Measurements from ENCODE around the gene MAF. TPM values are rescaled to one million over a fixed set of nuclear protein-coding genes. Genes with fewer than 3 reads are reported as not detected.

The MAF gene
- total RNA-seq, 1 experiment from 2014 or later: 6.6 TPM

DNA sequence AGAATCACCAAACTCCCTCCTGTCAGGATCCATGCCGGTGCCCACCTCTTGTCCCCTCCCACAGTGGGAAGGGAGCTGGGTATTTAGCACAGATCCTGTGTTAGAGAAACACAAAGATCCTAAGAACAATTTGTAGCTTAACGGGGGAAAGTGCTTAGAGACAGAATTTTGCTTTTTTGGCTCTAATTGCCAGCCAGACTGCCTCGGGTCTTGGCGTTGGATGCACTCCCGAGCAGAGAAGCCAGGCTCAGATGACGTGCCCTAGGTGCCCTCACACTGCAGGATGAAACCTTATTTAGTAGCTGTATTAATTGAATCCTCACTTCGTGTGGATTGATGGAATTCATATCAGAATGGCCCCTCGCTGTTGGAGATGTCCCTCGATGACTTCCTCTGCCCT, 22.5 kb upstream of the MAF start (continued):
- TF ChIP-seq, protein P1, sequence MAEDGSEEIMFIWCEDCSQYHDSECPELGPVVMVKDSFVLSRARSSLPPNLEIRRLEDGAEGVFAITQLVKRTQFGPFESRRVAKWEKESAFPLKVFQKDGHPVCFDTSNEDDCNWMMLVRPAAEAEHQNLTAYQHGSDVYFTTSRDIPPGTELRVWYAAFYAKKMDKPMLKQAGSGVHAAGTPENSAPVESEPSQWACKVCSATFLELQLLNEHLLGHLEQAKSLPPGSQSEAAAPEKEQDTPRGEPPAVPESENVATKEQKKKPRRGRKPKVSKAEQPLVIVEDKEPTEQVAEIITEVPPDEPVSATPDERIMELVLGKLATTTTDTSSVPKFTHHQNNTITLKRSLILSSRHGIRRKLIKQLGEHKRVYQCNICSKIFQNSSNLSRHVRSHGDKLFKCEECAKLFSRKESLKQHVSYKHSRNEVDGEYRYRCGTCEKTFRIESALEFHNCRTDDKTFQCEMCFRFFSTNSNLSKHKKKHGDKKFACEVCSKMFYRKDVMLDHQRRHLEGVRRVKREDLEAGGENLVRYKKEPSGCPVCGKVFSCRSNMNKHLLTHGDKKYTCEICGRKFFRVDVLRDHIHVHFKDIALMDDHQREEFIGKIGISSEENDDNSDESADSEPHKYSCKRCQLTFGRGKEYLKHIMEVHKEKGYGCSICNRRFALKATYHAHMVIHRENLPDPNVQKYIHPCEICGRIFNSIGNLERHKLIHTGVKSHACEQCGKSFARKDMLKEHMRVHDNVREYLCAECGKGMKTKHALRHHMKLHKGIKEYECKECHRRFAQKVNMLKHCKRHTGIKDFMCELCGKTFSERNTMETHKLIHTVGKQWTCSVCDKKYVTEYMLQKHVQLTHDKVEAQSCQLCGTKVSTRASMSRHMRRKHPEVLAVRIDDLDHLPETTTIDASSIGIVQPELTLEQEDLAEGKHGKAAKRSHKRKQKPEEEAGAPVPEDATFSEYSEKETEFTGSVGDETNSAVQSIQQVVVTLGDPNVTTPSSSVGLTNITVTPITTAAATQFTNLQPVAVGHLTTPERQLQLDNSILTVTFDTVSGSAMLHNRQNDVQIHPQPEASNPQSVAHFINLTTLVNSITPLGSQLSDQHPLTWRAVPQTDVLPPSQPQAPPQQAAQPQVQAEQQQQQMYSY (CRISPR knock-in tag; IDR thresholded peaks at IDR 0.05): no peak
- no peak for TF ChIP-seq ELF4 (CRISPR knock-in tag; IDR thresholded peaks at IDR 0.05; ENCODE audit: low read depth)
- TF ChIP-seq, protein P2, sequence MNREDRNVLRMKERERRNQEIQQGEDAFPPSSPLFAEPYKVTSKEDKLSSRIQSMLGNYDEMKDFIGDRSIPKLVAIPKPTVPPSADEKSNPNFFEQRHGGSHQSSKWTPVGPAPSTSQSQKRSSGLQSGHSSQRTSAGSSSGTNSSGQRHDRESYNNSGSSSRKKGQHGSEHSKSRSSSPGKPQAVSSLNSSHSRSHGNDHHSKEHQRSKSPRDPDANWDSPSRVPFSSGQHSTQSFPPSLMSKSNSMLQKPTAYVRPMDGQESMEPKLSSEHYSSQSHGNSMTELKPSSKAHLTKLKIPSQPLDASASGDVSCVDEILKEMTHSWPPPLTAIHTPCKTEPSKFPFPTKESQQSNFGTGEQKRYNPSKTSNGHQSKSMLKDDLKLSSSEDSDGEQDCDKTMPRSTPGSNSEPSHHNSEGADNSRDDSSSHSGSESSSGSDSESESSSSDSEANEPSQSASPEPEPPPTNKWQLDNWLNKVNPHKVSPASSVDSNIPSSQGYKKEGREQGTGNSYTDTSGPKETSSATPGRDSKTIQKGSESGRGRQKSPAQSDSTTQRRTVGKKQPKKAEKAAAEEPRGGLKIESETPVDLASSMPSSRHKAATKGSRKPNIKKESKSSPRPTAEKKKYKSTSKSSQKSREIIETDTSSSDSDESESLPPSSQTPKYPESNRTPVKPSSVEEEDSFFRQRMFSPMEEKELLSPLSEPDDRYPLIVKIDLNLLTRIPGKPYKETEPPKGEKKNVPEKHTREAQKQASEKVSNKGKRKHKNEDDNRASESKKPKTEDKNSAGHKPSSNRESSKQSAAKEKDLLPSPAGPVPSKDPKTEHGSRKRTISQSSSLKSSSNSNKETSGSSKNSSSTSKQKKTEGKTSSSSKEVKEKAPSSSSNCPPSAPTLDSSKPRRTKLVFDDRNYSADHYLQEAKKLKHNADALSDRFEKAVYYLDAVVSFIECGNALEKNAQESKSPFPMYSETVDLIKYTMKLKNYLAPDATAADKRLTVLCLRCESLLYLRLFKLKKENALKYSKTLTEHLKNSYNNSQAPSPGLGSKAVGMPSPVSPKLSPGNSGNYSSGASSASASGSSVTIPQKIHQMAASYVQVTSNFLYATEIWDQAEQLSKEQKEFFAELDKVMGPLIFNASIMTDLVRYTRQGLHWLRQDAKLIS (CRISPR knock-in tag; IDR thresholded peaks at IDR 0.05; ENCODE audit: borderline replicate concordance): no peak
- no peak for TF ChIP-seq FOXK1 (CRISPR knock-in tag; IDR thresholded peaks at IDR 0.05)
- TF ChIP-seq RORB (CRISPR knock-in tag; IDR thresholded peaks at IDR 0.05): no peak
- no peak for TF ChIP-seq ZNF232 (CRISPR knock-in tag; IDR thresholded peaks at IDR 0.05)
- no peak for TF ChIP-seq ZNF121 (CRISPR knock-in tag; IDR thresholded peaks at IDR 0.05)

DNA sequence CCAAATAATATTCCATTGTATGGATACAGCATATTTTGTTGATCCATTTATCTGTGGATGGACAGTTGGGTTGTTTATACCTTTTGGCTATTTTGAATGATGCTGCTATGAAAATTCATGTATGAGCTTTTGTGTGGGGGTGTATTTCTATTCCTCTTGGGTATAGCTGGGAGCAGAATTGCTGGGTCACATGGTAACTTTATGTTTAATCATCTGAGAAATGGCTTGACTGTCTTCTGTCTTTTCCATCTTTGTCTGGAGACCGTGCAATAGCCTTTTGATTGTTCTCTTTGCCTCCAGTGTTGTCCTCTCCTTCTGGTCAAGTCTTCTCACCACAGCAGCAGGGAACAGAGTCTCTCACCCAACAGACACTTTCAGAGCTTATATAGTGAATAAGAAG, 20.5 kb upstream of the MAF start:
- Mint-ChIP-seq H3K4me1 (no peaks in the 10 kb centered on the region), H3K4me3 (no peak overlapping the region), H3K27ac (no peak overlapping the region), H3K9me3 (no peaks in the 10 kb centered on the region), H3K27me3 (ENCODE audit: low read depth) (no peaks in the 10 kb centered on the region), H3K36me3 (no peaks in the 10 kb centered on the region)
- ChIA-PET POLR2A (no interaction called here), CTCF (no interaction called here)
- ATAC-seq (no peak), DNase-seq (ENCODE audit: low spot score) (no peak)
- TF ChIP-seq NFATC4 (CRISPR knock-in tag; IDR thresholded peaks at IDR 0.05) (no peak), RORB (CRISPR knock-in tag; IDR thresholded peaks at IDR 0.05) (no peak), CREM (CRISPR knock-in tag; IDR thresholded peaks at IDR 0.05) (no peak), IRF2 (CRISPR knock-in tag; IDR thresholded peaks at IDR 0.05; ENCODE audit: borderline replicate concordance, low read depth) (no peak), RELA (CRISPR knock-in tag; IDR thresholded peaks at IDR 0.05; ENCODE audit: borderline replicate concordance) (no peak)
- TF ChIP-seq, protein P3, sequence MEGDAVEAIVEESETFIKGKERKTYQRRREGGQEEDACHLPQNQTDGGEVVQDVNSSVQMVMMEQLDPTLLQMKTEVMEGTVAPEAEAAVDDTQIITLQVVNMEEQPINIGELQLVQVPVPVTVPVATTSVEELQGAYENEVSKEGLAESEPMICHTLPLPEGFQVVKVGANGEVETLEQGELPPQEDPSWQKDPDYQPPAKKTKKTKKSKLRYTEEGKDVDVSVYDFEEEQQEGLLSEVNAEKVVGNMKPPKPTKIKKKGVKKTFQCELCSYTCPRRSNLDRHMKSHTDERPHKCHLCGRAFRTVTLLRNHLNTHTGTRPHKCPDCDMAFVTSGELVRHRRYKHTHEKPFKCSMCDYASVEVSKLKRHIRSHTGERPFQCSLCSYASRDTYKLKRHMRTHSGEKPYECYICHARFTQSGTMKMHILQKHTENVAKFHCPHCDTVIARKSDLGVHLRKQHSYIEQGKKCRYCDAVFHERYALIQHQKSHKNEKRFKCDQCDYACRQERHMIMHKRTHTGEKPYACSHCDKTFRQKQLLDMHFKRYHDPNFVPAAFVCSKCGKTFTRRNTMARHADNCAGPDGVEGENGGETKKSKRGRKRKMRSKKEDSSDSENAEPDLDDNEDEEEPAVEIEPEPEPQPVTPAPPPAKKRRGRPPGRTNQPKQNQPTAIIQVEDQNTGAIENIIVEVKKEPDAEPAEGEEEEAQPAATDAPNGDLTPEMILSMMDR (IDR thresholded peaks at IDR 0.05): no peak
- TF ChIP-seq, protein P4, sequence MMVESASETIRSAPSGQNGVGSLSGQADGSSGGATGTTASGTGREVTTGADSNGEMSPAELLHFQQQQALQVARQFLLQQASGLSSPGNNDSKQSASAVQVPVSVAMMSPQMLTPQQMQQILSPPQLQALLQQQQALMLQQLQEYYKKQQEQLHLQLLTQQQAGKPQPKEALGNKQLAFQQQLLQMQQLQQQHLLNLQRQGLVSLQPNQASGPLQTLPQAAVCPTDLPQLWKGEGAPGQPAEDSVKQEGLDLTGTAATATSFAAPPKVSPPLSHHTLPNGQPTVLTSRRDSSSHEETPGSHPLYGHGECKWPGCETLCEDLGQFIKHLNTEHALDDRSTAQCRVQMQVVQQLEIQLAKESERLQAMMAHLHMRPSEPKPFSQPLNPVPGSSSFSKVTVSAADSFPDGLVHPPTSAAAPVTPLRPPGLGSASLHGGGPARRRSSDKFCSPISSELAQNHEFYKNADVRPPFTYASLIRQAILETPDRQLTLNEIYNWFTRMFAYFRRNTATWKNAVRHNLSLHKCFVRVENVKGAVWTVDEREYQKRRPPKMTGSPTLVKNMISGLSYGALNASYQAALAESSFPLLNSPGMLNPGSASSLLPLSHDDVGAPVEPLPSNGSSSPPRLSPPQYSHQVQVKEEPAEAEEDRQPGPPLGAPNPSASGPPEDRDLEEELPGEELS (CRISPR knock-in tag; IDR thresholded peaks at IDR 0.05): no peak

DNA sequence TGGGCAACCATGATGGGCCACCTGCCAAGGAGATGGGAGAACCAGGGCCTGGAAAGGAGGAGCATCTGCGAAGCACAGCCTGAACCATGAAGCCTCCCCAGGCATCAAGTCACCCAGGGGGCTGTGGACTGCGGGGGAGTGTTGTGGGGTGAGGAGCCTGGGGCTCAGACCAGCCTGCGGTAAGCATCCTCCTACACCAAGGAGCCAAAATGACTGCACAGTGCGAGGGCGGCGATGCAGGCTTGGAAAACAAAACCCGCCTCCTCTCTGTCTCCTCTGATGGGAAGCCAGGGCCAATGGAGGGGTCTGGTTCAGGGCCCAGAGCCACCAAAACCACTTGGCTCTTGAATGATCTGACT, 18.1 kb upstream of the MAF start:
- H3K27ac Mint-ChIP-seq: no peak overlapping the region
- CTCF ChIA-PET: no interaction called here
- H3K4me1 Mint-ChIP-seq: no peaks in the 10 kb centered on the region
- POLR2A ChIA-PET: no interaction called here
- no peak for ATAC-seq
- no peak overlapping the region for H3K4me3 Mint-ChIP-seq
- DNase-seq (ENCODE audit: low spot score): no peak
- TF ChIP-seq ZNF671 (CRISPR knock-in tag; IDR thresholded peaks at IDR 0.05) (no peak), NR2C2 (CRISPR knock-in tag; IDR thresholded peaks at IDR 0.05) (no peak), SOX15 (CRISPR knock-in tag; IDR thresholded peaks at IDR 0.05) (no peak)
- H3K9me3 Mint-ChIP-seq: no peaks in the 10 kb centered on the region
- H3K27me3 Mint-ChIP-seq (ENCODE audit: low read depth): no peaks in the 10 kb centered on the region
- H3K36me3 Mint-ChIP-seq: no peaks in the 10 kb centered on the region
